ENCODE measurements around the gene ZMAT5. TPM values are rescaled to one million over a fixed set of nuclear protein-coding genes. Genes with fewer than 3 reads are reported as not detected.

ZMAT5 gene
- total RNA-seq, 1 experiment from 2014 or later = 13.4 TPM

- TF ChIP-seq TEAD1 (CRISPR knock-in tag; IDR thresholded peaks at IDR 0.05) (no peak), CBFB (CRISPR knock-in tag; IDR thresholded peaks at IDR 0.05; ENCODE audit: low read depth) (no peak), ZNF532 (CRISPR knock-in tag; IDR thresholded peaks at IDR 0.05; ENCODE audit: borderline replicate concordance) (no peak)
Measured at GRCh38 chr22:29744902-29745301, 21.9 kb downstream of the ZMAT5 start (continued).

DNA sequence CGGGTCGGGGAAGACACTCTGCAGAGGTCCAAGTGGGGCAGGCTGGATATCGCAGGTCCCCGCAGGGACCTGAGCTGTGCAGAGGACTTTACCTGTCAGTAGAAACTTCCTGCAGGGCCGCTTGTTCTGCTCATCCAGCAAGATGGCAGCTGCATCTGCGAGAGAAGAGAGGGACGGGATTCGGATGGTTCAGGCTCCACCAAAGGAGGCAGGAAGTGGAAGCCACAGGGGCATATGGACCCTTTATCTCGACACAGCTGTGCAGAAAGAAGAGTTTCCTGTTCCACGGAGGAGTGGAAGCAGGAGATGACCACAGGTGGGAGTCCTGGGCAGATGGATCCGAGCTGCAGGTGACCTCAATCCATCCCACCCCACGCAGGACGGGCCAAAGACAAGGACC lies 24.5 kb downstream of the ZMAT5 start:
- peaks cover 5% of the 10 kb centered on the region for H3K4me1 Mint-ChIP-seq
- H3K4me3 Mint-ChIP-seq = no peak overlapping the region
- ATAC-seq (no peak), DNase-seq (ENCODE audit: low spot score) (no peak)
- CTCF ChIA-PET = interaction anchor here (0.7 to 2.2 kb wide), 8 partner anchors 11 to 346 kb away, joined by 3 to 6 read pairs (median 3); partner anchors contain the start of gene ZMAT5
- TF ChIP-seq NR1H2 (CRISPR knock-in tag; IDR thresholded peaks at IDR 0.05) (no peak), MXD4 (CRISPR knock-in tag; IDR thresholded peaks at IDR 0.05; ENCODE audit: borderline replicate concordance) (no peak), IRF2 (CRISPR knock-in tag; IDR thresholded peaks at IDR 0.05; ENCODE audit: borderline replicate concordance, low read depth) (no peak), ARID4B (CRISPR knock-in tag; IDR thresholded peaks at IDR 0.05; ENCODE audit: borderline replicate concordance) (no peak), ZMAT4 (CRISPR knock-in tag; IDR thresholded peaks at IDR 0.05) (no peak), ZNF121 (CRISPR knock-in tag; IDR thresholded peaks at IDR 0.05) (no peak), RORB (CRISPR knock-in tag; IDR thresholded peaks at IDR 0.05) (no peak), MLX (CRISPR knock-in tag; IDR thresholded peaks at IDR 0.05) (no peak), AFF4 (CRISPR knock-in tag; IDR thresholded peaks at IDR 0.05; ENCODE audit: borderline replicate concordance) (no peak)
- TF ChIP-seq, protein P1, sequence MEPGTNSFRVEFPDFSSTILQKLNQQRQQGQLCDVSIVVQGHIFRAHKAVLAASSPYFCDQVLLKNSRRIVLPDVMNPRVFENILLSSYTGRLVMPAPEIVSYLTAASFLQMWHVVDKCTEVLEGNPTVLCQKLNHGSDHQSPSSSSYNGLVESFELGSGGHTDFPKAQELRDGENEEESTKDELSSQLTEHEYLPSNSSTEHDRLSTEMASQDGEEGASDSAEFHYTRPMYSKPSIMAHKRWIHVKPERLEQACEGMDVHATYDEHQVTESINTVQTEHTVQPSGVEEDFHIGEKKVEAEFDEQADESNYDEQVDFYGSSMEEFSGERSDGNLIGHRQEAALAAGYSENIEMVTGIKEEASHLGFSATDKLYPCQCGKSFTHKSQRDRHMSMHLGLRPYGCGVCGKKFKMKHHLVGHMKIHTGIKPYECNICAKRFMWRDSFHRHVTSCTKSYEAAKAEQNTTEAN (CRISPR knock-in tag; IDR thresholded peaks at IDR 0.05) = no peak
- no peaks in the 10 kb centered on the region for H3K9me3 Mint-ChIP-seq
- H3K27ac Mint-ChIP-seq = peak overlapping the region; percentile 32; the same call in 1 of the 2 replicates
- no peaks in the 10 kb centered on the region; the same call in 1 of the 2 replicates for H3K27me3 Mint-ChIP-seq (ENCODE audit: low read depth)
- H3K36me3 Mint-ChIP-seq = peaks cover 6% of the 10 kb centered on the region
- POLR2A ChIA-PET = no interaction called here

Measured in WTC11 (cell line).